Heart right ventricle (tissue), 16 donors: Measurements from ENCODE around the gene KCNA2. TPM values are rescaled to one million over a fixed set of nuclear protein-coding genes. Genes with fewer than 3 reads are reported as not detected.

ENCODE experiments used
- ATAC-seq, 8 donors: fragments of 200-7000 bp; cut with Tn5 transposase; one replicate each; pipeline ENCODE4 v1.9.1; 2020; ENCODE audit warnings: mild to moderate bottlenecking in 8 of 8, moderate library complexity in 8 of 8, moderate number of reproducible peaks in 1 of 8
- DNase-seq, 2 donors: peaks; one replicate each; pipeline ENCODE4 v3.0.0-alpha.2; 2020
- H3K27ac ChIP-seq, 10 donors: fragments of 200-600 bp; sonication (generic) in 2 of 10; one replicate each; pipeline versions ENCODE4 v1.5.0 to v1.8.0; 2020 to 2022; ENCODE audit warnings: mild to moderate bottlenecking in 3 of 10
- H3K27me3 ChIP-seq, 7 donors: fragments of 200-600 bp; one replicate each; pipeline ENCODE4 v1.8.0; 2021 to 2022; ENCODE audit warnings: mild to moderate bottlenecking in 2 of 7
- H3K36me3 ChIP-seq, 9 donors: fragments of 200-600 bp; sonication (generic) in 1 of 9; one replicate each; pipeline versions ENCODE4 v1.5.0 to v1.8.0; 2020 to 2022; ENCODE audit warnings: mild to moderate bottlenecking in 2 of 9
- H3K4me1 ChIP-seq, 9 donors: fragments of 200-600 bp; sonication (generic) in 1 of 9; one replicate each; pipeline versions ENCODE4 v1.5.0 to v1.8.0; 2020 to 2022; ENCODE audit warnings: mild to moderate bottlenecking in 4 of 9
- H3K4me3 ChIP-seq, 10 donors: fragments of 200-600 bp; sonication (generic) in 2 of 10; one replicate each; pipeline versions ENCODE4 v1.5.0 to v1.8.0; 2020 to 2022; ENCODE audit warnings: mild to moderate bottlenecking in 7 of 10, moderate library complexity in 2 of 10
- H3K9me3 ChIP-seq, 11 donors: fragments of 200-600 bp in 10 of 11; sonication (generic) in 2 of 11; one replicate each; pipeline versions ENCODE4 v1.5.0 to v1.8.0; 2013 to 2022; ENCODE audit warnings: mild to moderate bottlenecking in 2 of 11, control low read depth in 1 of 11, moderate library complexity in 1 of 11
- WGBS, 2 donors: extraction: QIAGEN DNeasy Blood & Tissue Kit; methylation state at CpG; one replicate each; pipeline ENCODE4 v1.1.7; 2013; ENCODE audit warnings: inconsistent platforms in 1 of 2; 5-methylcytosine and 5-hydroxymethylcytosine counted together
- intact Hi-C, 10 donors: fragments of 100-400 bp; cut with DNase I; formaldehyde crosslinking; loops; one replicate each; pipeline versions ENCODE4 v1.11.1 to v1.14.2; 2022
- polyA plus RNA-seq, 2 donors: library from polyadenylated mRNA; stranded (reverse); fragments of 200-250 nt; gene quantifications; one replicate each; pipeline ENCODE4 v1.2.3, GENCODE V29; 2013
- total RNA-seq, 10 donors: library from RNA; stranded (reverse); fragmentation: NEBNext Ultra II Directional in 3 of 10; extraction: Animal tissue kit (Norgen Biotek cat#: 25700) in 3 of 10; gene quantifications; one replicate each; pipeline versions ENCODE4 v1.2.1 to v1.2.4, GENCODE V29; 2021 to 2023
- TF ChIP-seq, protein P1 (sequence below), 9 donors: fragments of 200-600 bp; sonication (generic) in 2 of 9; IDR thresholded peaks; one replicate each; pipeline versions ENCODE4 v1.5.0 to v1.8.0; 2021 to 2022; ENCODE audit warnings: antibody characterized with exemption in 9 of 9, mild to moderate bottlenecking in 5 of 9, moderate library complexity in 1 of 9
- donor health status: Arrhythmogenic right ventricular cardiomyopathy.
- donor health status: ischemic (EF 13 %, LVEDD 7.1; RV severe dilation, severe dysfunction).
- donor health status: healthy with polysubstance abuse.
- donor health status: DM: no; HTN: yes; CAD: no.
- donor health status: DM: no; HTN: no; CAD: no.
- donor health status: ischemic (EF 25% LVEDD 6.9; RV normal size, moderate dysfunction).
- donor health status: ischemic (EF 25% LVEDD 5.7; RV mildly dilated, moderate dysfunction).
- donor health status: healthy.
- donor health status: DM: yes; HTN: yes; CAD: no.
- donor health status: Ischemic cardiomyopathy.
- donor health status: ischemic (EF 35%, LVEDD 5.7; RV mildly dilated, moderate dysfunction).
- donor health status: nonischemic (EF 11% LVEDD 7.7; RV severe dilation, severe dysfunction).
- donor health status: DM: yes; HTN: yes; CAD: no.
- donor health status: PGD.
- donor health status: ischemic (EF 29% LVEDD 5.4; RV normal size, mild dysfunction).
- donor health status: nonischemic (EF 23%, LVEDD 6.1; RV moderate dilation, normal function).

The KCNA2 gene
- total and polyA plus RNA-seq, 12 donors = 0.04 to 1.6 (median 0.75) TPM

DNA sequence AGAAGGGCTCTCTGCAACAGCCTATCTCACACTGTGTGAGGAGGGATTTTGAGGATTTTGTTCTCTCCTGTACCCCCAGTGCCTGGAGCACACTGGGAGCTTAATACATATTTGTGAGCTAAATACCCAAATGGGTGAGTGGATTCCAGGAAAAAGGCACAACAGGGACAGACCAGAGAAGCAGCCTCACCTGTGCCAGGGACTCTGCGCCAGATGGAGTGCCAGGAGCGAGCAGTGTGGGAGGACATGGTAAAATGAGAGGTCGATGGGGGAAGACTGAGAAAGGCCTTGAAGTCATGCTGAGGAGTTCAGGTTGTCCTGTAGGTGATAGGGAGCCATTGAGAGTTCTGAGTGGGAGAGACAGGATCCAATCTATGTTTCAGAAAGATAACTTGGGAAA is 11.0 kb upstream of the KCNA2 start:
- WGBS, 2 donors = 69 to 73% methylated on average over 3 of the region's 3 CpGs
- no peak for DNase-seq
- TF ChIP-seq, protein P1, sequence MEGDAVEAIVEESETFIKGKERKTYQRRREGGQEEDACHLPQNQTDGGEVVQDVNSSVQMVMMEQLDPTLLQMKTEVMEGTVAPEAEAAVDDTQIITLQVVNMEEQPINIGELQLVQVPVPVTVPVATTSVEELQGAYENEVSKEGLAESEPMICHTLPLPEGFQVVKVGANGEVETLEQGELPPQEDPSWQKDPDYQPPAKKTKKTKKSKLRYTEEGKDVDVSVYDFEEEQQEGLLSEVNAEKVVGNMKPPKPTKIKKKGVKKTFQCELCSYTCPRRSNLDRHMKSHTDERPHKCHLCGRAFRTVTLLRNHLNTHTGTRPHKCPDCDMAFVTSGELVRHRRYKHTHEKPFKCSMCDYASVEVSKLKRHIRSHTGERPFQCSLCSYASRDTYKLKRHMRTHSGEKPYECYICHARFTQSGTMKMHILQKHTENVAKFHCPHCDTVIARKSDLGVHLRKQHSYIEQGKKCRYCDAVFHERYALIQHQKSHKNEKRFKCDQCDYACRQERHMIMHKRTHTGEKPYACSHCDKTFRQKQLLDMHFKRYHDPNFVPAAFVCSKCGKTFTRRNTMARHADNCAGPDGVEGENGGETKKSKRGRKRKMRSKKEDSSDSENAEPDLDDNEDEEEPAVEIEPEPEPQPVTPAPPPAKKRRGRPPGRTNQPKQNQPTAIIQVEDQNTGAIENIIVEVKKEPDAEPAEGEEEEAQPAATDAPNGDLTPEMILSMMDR (IDR thresholded peaks at IDR 0.05) = no peak
- intact Hi-C loops = loop anchor here in 8 of 10 donors (2.0 to 10.0 kb wide), 7 partner anchors 60 to 165 kb away; no protein-coding TSS in a partner anchor
- ATAC-seq = no peak
- Histone ChIP-seq H3K4me1 (peaks cover 0 to 11% (median 9%) of the 10 kb centered on the region in 9 donors), H3K36me3 (no peaks in the 10 kb centered on the region), H3K27me3 (peaks cover 3 to 65% (median 52%) of the 10 kb centered on the region in 7 donors), H3K9me3 (no peaks in the 10 kb centered on the region), H3K27ac (no peak overlapping the region), H3K4me3 (no peak overlapping the region)

DNA sequence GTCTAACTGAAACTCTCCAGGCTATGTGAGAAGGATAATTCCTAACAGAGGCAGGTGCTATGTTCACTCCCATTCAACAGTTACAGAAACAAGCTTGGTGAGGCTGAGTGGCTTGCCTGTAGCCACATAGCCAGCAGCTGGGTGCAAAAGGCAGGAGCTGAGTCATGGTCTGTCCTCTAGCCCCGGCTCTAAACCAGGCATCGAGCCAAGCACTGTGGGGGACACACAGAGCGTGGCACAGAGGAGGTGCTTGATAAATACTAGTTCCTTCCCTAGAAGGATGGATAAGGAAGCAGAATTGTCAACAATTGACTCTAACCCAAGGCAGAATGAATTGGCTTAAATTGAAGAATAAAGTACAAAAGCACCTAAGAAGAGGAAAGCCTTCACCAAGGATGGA is 10.4 kb upstream of the KCNA2 start:
- H3K9me3 ChIP-seq = no peaks in the 10 kb centered on the region
- ATAC-seq (no peak), DNase-seq (no peak)
- no peak overlapping the region for H3K4me3 ChIP-seq
- TF ChIP-seq, protein P1 (IDR thresholded peaks at IDR 0.05) = no peak
- H3K4me1 ChIP-seq = peaks cover 0 to 11% (median 9%) of the 10 kb centered on the region in 9 donors
- intact Hi-C loops = loop anchor here in 8 of 10 donors (2.0 to 10.0 kb wide), 7 partner anchors 59 to 166 kb away; no protein-coding TSS in a partner anchor
- H3K36me3 ChIP-seq = no peaks in the 10 kb centered on the region
- H3K27me3 ChIP-seq = peaks cover 3 to 69% (median 57%) of the 10 kb centered on the region in 7 donors
- no peak overlapping the region for H3K27ac ChIP-seq
- WGBS, 2 donors = 26 to 39% methylated on average over 3 of the region's 3 CpGs

DNA sequence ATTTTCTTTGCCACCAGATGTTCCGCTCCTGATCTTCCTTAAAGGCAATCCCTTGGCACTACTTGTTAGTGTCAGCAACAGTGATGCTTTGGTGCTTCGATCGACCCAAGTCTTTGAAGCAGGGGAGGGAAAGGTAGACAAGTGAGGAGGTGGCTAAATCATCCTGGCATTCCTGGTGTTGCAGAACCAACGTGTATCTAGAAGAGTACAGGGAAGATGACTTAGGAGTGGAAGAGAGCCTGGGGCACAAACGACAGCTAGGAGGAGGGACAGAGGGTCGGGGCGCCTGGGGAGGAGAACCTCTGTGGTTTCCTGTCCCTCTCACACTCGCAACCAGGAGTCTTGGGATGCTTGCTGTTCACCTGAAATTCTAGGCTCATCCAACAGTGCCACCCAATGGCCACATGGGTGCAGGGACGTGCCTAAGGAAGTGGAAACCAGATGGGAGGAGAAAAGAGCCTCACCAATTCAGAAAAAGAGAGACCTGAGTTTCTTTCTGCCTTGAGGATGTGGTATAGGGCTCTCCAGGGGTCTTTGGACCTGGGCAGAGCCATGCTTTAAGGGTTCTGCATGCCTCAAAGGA is 9.5 kb upstream of the KCNA2 start:
- no peak overlapping the region for H3K4me3 ChIP-seq
- H3K9me3 ChIP-seq = no peaks in the 10 kb centered on the region
- H3K36me3 ChIP-seq = no peaks in the 10 kb centered on the region
- TF ChIP-seq, protein P1 (IDR thresholded peaks at IDR 0.05) = peak; percentile 59 to 89 (median 76)
- peaks cover 3 to 76% (median 57%) of the 10 kb centered on the region in 7 donors for H3K27me3 ChIP-seq
- H3K4me1 ChIP-seq = peaks cover 0 to 11% (median 9%) of the 10 kb centered on the region in 9 donors
- no peak overlapping the region for H3K27ac ChIP-seq
- whole genome bisulfite sequencing, 2 donors = 22 to 26% methylated on average over 9 of the region's 9 CpGs
- intact Hi-C loops = loop anchor here (1.0 to 10.0 kb wide), 10 partner anchors 58 to 167 kb away; no protein-coding TSS in a partner anchor
- DNase-seq = peak; percentile 48 to 68
- peak in 7 of 8 donors; percentile 41 to 75 (median 67) for ATAC-seq

DNA sequence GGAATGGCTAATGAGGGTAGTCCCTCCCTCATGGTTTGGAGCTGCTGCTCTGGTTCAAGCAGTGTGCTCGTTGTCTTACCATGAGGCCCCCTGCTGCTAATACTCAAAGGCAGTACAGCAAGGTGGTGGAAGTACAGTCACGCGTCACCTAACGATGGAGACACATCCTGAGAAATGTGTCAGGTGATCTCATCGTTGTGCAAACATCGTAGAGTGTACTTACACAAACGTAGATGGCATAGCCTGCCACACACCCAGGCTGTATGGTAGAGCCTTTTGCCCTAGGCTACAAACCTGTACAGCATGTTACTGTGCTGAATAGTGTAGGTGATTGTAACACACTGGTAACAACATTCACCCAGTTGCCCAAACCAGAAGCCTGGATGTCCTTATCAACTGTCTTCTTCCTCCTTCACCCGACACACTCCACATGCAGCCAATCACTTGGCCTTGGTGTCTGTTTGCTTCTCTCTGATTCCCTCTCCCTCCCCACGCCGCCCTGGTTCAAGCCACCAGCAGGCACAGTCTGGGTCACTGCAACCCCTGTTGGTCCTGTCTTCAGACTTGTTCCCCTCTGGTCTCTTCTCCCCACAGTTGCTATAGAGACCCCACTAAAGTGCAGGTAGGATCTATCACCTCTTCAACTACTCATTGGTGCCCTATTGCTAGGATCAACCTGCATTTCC is 6.0 kb upstream of the KCNA2 start:
- ATAC-seq (no peak), DNase-seq (no peak)
- 60 to 68% methylated on average over 10 of the region's 10 CpGs for WGBS, 2 donors
- intact Hi-C loops = loop anchor here in 3 of 10 donors (5.0 to 10.0 kb wide), 3 partner anchors 55 to 87 kb away; no protein-coding TSS in a partner anchor
- Histone ChIP-seq H3K36me3 (no peaks in the 10 kb centered on the region), H3K27me3 (peaks cover 7 to 78% (median 62%) of the 10 kb centered on the region in 7 donors), H3K4me1 (peaks cover 0 to 7% (median 5%) of the 10 kb centered on the region in 9 donors), H3K27ac (no peak overlapping the region), H3K4me3 (no peak overlapping the region), H3K9me3 (no peaks in the 10 kb centered on the region)
- TF ChIP-seq, protein P1 (IDR thresholded peaks at IDR 0.05) = no peak
